Activated CD8-positive, alpha-beta memory T cell treated with anti-CD3 and anti-CD28 coated beads, Interleukin-2, amount 50 U/mL, for 24 hours (primary cell): ENCODE data around the gene ADIPOQ.
A peak's percentile ranks its signal among the peaks of the same experiment; 100 is the strongest.
"Not testable (repeated sequence)": the region's sequence is repeated elsewhere in the genome, so short reads cannot be mapped to it uniquely, and the experiment has no call there.

ENCODE experiments used
- DNase-seq: peaks from one replicate; pipeline ENCODE4 v3.0.0-alpha.2; 2020; ENCODE audit errors: extremely low read depth

ADIPOQ gene

DNA sequence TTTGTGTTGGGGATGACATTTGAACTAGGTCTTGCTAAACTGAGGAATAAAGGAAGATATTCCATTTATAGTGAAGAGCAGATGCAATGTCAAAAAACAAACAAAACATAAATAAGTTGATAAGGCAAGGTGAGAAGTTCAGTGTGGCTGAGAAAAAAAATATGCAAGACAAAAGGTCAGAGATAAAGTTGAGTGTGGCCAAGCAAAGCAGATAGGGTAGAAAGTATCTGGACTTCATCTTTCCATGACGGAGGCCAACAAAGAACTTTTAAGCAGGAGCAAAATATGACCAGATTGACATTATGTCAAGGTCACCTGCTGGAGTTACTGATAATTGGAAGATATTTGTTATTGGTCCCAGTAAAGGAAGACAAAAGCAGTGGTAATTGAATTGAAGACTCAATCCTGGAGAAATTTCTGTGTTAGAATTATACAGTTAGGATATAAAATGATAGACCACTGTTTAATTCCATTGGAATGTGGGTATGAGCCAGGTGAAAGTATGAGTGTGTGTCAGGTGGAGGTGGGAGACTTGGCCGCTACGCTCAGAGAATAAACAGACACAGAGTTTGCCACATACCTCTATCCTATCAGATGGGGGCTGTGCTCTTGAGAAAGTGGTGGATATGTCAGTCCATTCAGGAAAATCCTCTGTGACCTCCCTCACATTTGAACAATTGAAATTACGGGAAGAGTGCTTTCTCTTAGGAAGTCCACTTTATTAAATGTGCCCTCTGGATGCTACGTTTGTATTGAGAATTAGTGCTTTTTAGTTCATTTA lies 28.1 kb downstream of the ADIPOQ start:
- no peak for DNase-seq

DNA sequence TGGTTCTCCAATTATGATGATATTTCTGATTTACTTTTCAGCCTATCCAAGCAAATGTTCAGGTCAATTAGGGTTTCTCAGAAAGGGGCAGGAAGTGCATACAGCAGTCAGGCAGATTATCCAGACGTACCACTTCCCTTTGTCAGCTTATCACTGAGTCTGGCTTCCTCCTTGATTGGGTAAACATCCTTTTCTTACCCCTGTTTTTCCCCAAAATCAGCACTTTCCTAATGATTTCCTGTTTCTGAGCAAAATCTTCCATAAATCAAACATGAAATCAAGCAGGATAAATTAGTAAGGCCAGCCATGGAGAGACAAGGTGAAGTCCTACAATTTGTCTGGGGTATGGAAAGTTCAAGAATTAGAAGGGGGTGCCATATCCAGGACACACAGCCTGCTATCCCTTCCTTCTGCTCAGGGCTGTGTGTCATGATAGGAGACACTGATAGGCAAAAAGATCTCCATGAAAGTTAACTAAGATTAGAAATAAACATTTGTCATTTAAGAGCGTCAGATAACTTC lies 29.0 kb downstream of the ADIPOQ start:
- no peak for DNase-seq

DNA sequence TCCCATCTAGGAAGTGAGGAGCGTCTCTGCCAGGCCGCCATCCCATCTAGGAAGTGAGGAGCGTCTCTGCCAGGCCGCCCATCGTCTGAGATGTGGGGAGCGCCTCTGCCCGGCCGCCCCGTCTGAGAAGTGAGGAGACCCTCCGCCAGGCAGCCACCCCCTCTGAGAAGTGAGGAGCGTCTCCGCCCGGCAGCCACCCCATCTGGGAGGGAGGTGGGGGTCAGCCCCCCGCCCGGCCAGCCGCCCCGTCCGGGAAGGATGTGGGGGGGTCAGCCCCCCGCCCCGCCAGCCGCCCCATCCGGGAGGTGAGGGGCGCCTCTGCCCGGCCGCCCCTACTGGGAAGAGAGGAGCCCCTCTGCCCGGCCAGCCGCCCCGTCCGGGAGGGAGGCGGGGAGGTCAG lies 31.3 kb downstream of the ADIPOQ start:
- DNase-seq = not testable (repeated sequence)

DNA sequence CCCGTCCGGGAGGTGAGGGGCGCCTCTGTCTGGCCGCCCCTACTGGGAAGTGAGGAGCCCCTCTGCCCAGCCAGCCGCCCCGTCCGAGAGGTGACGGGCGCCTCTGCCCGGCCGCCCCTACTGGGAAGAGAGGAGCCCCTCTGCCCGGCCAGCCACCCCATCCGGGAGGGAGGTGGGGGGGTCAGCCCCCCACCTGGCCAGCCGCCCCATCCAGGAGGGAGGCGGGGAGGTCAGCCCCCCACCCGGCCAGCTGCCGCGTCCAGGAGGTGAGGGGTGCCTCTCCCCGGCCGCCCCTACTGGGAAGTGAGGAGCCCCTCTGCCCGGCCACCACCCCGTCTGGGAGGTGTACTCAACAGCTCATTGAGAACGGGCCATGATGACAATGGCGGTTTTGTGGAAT lies 31.7 kb downstream of the ADIPOQ start:
- DNase-seq = not testable (repeated sequence)

DNA sequence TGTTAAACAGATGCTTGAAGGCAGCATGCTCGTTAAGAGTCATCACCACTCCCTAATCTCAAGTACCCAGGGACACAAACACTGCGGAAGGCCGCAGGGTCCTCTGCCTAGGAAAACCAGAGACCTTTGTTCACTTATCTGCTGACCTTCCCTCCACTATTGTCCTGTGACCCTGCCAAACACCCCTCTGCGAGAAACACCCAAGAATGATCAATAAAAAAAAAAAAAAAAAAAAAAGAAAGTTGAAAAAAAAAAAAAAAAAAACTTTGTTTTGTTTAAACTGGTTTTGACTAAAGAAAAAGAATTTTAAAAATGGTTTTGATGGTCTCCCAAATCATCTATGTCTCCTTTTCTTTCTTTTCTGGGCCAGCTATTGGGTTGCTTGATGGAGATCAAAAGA lies 32.3 kb downstream of the ADIPOQ start:
- DNase-seq = not testable (repeated sequence)

DNA sequence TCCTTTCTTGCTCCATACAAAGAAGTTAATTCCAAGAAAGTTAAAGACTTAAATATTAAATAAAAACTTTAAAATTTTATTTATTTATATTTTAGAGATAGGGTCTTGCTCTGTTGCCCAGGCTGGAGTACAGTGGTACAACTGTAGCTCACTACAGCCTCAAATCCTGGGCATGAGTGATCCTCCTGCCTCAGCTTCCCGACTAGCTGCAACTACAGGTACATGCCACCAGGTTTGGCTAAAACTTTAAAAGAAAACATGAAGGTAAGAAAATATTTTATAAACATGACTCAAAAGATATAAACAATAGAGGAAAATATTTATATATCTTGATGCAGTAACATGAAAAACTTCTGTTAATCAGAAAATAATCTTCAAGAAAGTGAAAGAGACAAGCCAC lies 33.2 kb downstream of the ADIPOQ start:
- no peak for DNase-seq

DNA sequence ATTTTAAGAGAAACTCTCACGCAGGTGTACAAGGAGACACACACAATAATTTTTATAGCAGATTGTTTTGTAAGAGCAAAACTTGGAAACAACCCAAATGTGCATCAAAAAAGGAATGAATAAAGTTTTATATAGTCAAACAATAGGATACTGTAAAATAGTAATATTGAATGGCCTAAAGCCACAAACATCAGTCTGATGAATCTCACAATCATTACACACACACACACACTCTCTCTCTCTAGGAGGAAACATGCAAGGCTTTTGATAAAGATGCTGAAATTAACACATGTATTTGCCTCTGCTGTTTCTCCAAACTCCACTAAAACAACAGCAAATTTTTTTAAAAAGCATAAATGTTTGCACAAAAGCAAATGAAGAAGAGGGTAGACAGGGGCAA lies 37.3 kb downstream of the ADIPOQ start:
- DNase-seq = no peak

DNA sequence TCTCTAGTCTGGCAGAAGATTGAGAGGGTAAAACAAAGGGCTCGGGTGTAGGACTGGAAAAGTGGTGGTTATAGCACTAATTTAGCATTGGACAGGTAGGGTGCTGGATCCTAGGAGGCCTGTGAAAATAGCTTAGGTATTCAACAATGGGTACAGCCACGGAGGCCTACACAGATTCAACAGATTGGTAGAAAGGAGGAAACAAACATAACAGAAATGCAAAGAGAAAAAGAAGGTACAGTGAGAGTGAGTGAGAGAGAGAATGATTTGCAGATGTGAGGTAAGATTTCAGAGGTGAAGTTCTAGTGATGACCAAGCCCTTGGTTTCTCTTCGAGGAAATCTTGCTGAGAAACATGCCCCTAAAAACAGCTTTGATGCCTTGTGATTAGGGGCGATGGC lies 37.9 kb downstream of the ADIPOQ start:
- DNase-seq = no peak

DNA sequence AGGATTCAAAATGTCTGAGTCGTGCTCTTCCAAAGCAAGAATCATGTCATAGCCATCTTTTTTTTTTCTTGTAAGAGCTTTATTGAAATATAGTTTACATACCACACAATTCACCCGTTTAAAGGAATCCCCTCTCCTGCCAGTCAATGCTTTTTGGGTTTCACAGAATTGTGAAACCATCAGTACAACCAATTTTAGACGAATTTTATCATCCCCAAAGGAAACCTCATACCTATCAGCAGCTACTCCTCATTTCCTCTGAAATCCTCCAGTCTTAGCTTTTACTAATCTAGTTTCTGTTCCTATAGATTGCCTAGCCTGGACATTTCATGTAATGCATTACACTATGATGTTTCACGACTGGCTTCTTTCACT lies 39.6 kb downstream of the ADIPOQ start:
- no peak for DNase-seq

DNA sequence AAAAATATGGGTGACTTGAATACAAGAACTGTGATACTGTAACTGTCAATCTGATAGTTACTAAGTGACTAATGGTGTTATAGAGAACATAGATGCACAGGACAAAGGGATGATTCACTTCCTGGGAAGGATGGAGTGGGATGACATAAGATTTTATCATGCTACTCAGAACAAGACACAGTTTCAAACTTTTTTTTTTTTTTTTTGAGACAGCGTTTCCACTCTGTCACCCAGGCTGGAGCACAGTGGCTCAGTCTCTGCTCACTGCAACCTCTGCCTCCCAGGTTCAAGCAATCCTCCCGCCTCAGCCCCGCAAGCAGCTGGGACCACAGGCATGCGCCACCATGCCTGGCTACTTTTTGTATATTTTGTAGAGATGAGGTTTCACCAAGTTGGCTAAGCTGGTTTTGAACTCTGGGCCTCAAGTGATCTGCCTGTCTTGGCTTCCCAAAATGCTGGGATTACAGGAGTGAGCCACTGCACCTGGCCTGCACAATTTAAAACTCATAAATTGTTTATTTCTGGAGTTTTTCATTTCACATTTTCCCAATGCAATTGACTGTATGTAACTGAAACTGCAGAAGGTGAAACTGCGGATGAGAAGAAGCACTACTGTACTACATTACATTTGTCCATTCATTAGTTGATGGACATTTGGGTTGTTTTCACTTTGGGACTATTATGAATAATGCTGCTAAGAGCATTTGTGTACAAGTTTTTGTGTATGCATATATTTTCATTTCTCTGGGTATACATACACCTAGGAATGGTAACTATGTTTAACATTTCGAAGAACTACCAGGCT lies 40.6 kb downstream of the ADIPOQ start:
- DNase-seq = peak; percentile 19

DNA sequence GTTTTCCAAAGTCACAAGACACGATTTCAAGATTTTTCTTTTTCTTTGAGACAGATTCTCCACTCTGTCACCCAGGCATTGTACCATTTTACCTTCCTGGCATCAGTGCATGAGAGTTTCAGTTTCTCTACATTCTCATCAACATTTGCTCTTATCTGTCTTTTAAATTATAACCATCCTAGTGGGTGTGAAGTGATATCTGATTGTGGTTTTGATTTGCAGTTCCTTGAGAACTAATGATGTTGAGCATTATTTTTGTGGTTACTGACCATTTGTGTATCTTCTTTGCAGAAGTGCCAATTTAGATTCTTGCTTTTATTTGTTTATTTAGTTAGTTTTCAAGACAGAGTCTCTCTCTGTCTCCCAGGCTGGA lies 41.2 kb downstream of the ADIPOQ start:
- no peak for DNase-seq

DNA sequence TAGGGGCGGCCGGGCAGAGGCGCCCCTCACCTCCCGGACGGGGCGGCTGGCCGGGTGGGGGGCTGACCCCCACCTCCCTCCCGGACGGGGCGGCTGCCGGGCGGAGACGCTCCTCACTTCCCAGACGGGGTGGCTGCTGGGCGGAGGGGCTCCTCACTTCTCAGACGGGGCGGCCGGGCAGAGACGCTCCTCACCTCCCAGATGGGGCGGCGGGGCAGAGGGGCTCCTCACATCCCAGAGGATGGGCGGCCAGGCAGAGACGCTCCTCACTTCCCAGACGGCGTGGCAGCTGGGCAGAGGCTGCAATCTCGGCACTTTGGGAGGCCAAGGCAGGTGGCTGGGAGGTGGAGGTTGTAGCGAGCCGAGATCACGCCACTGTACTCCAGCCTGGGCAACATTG lies 42.4 kb downstream of the ADIPOQ start:
- not testable (repeated sequence) for DNase-seq

DNA sequence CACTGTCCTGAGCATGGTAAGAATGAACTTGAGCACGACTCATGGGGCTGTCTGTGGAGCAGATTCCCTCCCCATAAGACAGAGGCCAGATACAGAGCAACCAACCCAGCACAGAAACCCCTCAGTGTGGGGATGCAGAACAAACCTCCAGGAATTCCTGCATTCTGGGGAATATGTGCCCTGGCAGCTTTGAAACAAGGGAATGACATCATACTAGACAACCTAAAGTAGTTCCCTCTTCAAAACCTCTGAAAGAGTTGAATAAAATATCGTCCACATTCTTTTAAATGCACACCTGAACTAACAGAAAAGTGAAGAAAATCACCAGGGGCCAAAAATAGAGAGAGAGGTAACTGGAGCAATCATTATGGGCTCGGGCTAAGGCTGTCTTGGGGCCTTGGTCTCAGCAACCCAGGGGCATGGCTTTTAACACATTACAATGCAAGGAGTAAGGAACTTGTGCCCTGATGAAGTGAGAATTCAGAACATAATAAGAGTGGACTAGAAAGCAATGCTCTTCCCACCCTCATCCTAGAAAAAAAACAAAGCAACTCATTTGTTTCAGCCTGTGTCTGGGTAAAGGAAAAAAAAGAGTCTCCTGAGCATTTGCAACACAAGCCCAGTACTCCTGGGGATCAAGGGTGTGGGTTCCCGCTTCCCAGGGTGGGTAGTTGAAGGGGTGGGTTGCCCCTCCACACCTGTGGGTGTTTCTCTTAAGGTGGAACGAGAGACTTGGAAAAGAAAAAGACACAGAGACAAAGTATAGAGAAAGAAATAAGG lies 43.9 kb downstream of the ADIPOQ start:
- no peak for DNase-seq

DNA sequence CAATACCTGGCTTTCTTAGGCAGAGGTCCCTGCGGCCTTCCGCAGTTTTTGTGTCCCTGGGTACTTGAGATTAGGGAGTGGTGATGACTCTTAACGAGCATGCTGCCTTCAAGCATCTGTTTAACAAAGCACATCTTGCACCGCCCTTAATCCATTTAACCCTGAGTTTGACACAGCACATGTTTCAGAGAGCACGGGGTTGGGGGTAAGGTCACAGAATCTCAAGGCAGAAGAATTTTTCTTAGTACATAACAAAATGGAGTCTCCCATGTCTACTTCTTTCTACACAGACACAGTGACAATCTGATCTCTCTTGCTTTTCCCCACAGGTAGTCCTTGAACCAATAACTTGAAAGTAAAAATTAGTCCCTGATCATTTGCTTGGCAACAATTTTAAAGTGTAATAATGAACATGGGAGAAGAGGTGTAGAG lies 45.0 kb downstream of the ADIPOQ start:
- not testable (repeated sequence) for DNase-seq

DNA sequence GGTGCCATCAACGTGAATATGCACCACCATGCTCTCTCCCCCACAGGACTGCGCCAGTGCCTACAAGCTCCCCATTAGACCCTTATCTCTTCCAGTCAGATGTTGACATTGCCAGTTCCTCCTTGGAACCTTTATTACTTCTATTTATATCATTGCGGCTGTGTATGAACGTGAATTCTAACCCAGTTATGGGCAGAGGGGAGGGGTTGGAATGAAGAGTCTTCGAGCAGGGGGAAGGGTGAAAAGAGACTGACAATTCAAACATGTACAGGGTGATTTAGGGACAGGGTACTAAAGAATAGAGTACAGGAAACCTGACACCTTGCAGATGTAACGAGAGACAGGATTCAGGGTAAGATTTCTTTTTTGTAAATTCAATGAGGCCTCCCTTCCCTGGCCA lies 46.1 kb downstream of the ADIPOQ start:
- DNase-seq = no peak

DNA sequence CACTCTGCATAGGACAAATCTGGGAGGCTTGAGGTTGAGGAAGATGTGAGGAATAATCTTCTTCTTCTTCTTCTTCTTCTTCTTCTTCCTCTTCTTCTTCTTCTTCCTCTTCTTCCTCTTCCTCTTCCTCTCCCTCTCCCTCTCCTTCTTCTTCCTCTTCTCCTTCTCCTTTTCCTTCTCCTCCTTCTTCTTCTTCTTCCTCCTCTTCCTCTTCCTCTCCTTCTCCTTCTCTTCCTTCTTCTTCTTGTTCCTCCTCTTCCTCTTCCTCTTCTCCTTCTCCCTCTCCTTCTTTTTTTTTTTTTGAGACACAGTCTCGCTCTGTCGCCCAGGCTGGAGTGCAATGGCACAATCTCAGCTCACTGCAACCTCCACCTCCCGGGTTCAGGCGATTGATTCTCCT lies 47.2 kb downstream of the ADIPOQ start:
- DNase-seq = not testable (repeated sequence)

DNA sequence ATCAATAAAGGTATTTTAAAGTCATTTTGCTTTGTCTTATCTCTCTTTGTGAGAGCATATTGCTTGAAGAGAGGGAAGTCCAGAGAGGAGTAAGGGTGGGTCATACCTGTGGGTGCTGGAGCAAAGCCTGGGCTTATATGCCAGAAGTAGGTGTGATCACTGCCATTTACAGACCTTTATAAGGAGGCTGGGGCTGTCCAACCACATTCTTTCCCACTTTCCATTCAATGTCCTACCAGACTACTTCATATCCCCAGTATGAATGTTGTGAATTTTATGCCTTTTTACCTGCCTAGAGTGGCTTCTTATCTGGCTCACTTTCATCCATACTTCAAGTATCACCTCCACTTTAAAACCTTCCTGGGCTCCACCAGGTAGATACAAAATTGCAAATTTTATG lies 48.4 kb downstream of the ADIPOQ start:
- no peak for DNase-seq

DNA sequence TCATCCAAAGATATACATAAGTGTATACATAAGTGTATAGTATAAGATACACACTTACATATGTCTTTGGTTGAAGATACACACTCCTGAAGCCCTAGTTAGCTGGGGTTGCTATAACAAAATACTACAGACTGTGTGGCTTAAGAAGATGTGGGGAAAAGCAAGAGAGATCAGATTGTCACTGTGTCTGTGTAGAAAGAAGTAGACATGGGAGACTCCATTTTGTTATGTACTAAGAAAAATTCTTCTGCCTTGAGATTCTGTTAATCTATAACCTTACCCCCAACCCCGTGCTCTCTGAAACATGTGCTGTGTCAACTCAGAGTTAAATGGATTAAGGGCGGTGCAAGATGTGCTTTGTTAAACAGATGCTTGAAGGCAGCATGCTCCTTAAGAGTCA lies 50.6 kb downstream of the ADIPOQ start:
- not testable (repeated sequence) for DNase-seq

DNA sequence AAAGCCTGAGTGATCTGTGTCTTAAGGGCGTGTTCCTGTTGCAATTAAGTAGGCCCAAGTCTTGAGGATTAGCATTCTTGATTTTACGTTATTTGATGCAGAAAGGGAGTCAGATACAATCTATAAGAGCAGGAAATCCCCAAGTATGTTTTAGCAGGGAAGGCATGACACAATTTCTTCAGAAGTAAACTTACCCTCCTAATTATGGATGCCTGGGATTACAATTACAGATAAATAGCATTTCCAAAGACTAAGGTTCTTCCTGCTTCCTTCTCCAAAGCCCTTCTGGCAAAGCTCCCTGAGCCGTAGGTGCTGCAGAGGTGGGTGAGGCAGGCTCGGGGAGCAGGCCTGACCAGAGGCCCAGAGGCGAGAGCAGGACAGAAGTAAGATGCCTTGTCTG lies 52.9 kb downstream of the ADIPOQ start:
- DNase-seq = no peak

DNA sequence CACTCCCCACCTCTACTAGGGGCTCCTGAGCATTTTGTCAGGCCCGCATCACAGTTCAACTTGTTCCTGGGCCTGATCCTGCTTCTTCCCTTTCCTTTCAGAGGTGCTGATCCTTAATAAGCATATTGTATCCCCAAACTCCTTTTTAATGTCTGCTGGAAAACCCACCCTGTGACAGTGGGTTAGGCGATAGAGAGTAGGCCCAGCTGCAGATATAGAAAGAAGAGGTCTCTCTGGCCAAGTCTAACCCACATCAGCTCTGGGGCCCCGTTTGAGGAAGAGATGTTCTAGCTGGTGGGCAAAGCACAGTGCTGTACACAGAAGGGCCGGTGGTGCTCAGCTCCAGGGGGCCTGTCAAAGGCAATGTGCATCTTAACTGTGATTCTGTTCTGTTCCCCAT lies 53.5 kb downstream of the ADIPOQ start:
- DNase-seq = no peak

DNA sequence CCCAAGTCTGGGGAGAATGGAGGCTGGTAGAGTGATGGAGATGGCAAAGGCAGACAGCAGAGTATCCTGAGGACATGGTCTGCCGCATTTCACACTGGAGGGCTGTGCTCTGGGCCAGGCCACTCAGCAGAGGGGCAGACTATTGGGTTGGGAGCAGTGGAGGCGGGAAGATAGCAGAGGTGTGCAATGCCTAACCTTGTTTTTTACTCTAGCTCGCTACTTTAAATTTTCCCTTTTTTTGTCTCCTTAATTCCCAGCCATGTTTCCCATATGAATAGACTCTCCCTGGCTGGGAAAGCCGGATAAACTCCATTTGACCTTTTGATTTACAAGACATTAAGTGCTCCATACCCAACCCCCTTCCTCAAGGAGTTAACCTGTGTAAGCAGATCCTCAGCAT lies 54.4 kb downstream of the ADIPOQ start:
- no peak for DNase-seq

DNA sequence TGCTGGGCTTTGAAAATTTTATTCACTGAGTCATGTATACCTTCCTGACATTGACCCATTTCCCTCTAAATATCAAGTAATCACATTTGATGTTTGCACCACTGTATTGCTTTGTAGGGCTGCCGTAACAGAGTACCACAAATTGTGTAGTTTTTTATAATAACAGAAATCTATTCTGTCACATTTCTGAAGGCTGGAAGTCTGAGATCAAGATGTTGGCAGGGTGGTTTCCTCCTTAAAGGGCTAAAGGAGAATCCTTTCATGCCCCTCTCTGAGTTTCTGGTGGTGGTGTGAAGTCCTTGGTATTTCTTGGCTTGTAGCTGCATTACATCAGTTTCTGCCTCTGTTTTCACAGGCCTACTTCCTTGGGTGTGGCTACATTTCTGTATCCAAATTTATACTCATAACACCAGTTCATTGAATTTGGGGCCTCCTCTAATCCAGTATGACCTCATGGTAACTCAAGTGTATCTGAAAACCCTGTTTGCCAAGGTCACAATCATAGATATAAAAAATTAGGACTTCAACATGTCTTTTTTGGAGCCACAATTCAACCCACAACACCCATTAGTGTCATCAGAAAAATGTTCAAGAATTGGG lies 58.7 kb downstream of the ADIPOQ start:
- no peak for DNase-seq
